HepG2 (cell line): Measurements from ENCODE around the gene ACE2. TPM values are rescaled to one million over a fixed set of nuclear protein-coding genes. Genes with fewer than 3 reads are reported as not detected.

Source experiments
- ATAC-seq: fragments of 200-7000 bp; cut with Tn5 transposase; 3 replicates; pipeline ENCODE4 v1.9.1; 2020; ENCODE audit warnings: mild to moderate bottlenecking, moderate library complexity
- BruUV-seq: library from RNA; stranded (reverse); fragments of 400-500 nt; replicated peaks from 2 replicates; lab custom pipeline; 2021; lab: Mats Ljungman, UMichigan
- CTCF ChIA-PET: fragments of 300-600 bp; formaldehyde crosslinking; extraction: SDS; loops from one replicate; lab custom pipeline; 2021; ENCODE audit warnings: low total read pairs, inconsistent platforms, low intra/inter-chr PET ratio; lab: Yijun Ruan, JAX
- POLR2A ChIA-PET: fragments of 350-600 bp; sonication (Branson Sonifier 250); formaldehyde crosslinking; loops from one replicate; lab custom pipeline; 2020; ENCODE audit warnings: antibody characterized with exemption, inconsistent platforms; lab: Yijun Ruan, JAX
- DNase-seq: peaks from one replicate; pipeline ENCODE4 v3.0.0-alpha.2; 2015; ENCODE audit warnings: low spot score
- FAIRE-seq: peaks from 3 replicates; lab custom pipeline; 2011; peaks lifted over from hg19 to GRCh38; lab: Jason Lieb, UNC
- H2AFZ ChIP-seq: one replicate; pipeline ENCODE4 v1.6.1; 2011; ENCODE audit warnings: low read length, inconsistent platforms
- H3K27ac ChIP-seq: fragments of 300-600 bp; 3 replicates; pipeline ENCODE4 v1.8.0; 2011; ENCODE audit warnings: mixed run types, mild to moderate bottlenecking, mixed read lengths, low read length, inconsistent platforms; ENCODE audit not compliant: insufficient read depth; ENCODE audit errors: extremely low read length
- H3K27me3 ChIP-seq, 2 experiments: fragments of 200-600 bp in 1 of 2; 2 replicates in 1 of 2; 3 replicates in 1 of 2; pipeline versions ENCODE4 v1.6.0 to v1.8.0; 2011; ENCODE audit warnings: low read length in 2 of 2, mild to moderate bottlenecking in 2 of 2, moderate library complexity in 2 of 2, inconsistent platforms in 1 of 2; ENCODE audit not compliant: insufficient read depth in 2 of 2, control insufficient read depth in 1 of 2
- H3K36me3 ChIP-seq, 2 experiments: fragments of 200-600 bp in 1 of 2; replicated peaks in 1 of 2; 2 replicates in 1 of 2; 3 replicates in 1 of 2; pipeline versions ENCODE4 v1.5.1 to v1.8.0; 2011; ENCODE audit warnings: low read length in 2 of 2, inconsistent platforms in 1 of 2; ENCODE audit not compliant: insufficient read depth in 2 of 2, control insufficient read depth in 1 of 2
- H3K4me1 ChIP-seq: 2 replicates; pipeline ENCODE4 v1.5.1; 2012; ENCODE audit warnings: low read length, inconsistent platforms; ENCODE audit not compliant: insufficient read depth
- H3K4me2 ChIP-seq: 2 replicates; pipeline ENCODE4 v1.6.0; 2011; ENCODE audit warnings: low read depth, low read length, inconsistent platforms
- H3K4me3 ChIP-seq, 3 experiments: fragments of 200-600 bp in 1 of 3; sonication (generic), shearing (Covaris generic) in 1 of 3; replicated peaks in 1 of 3; 2 replicates each; pipeline ENCODE4 v1.5.1; 2011 to 2016; ENCODE audit warnings: low read length in 3 of 3, inconsistent platforms in 2 of 3, low read depth in 2 of 3, mild to moderate bottlenecking in 2 of 3, control low read depth in 1 of 3, mixed read lengths in 1 of 3; ENCODE audit not compliant: insufficient read depth in 1 of 3
- H3K79me2 ChIP-seq: one replicate; pipeline ENCODE4 v1.6.1; 2011; ENCODE audit warnings: low read length, inconsistent platforms; ENCODE audit not compliant: insufficient read depth
- H3K9ac ChIP-seq: 2 replicates; pipeline ENCODE4 v1.6.0; 2011; ENCODE audit warnings: mild to moderate bottlenecking, low read depth, low read length, inconsistent platforms; ENCODE audit not compliant: insufficient read depth
- H3K9me3 ChIP-seq: 2 replicates; pipeline ENCODE4 v1.5.1; 2012; ENCODE audit warnings: mild to moderate bottlenecking, low read length
- H4K20me1 ChIP-seq: 2 replicates; pipeline ENCODE4 v1.6.0; 2011; ENCODE audit warnings: inconsistent platforms, mild to moderate bottlenecking, low read length, moderate library complexity; ENCODE audit not compliant: insufficient read depth
- ARID5B ChIP-seq: IDR thresholded peaks from 2 replicates; pipeline ENCODE4 v1.4.0; 2020; ENCODE audit warnings: mild to moderate bottlenecking, missing genetic modification reagents
- CENPBD1 ChIP-seq: sonication (generic); formaldehyde crosslinking; IDR thresholded peaks from 2 replicates; pipeline ENCODE4 v1.8.0; 2022; ENCODE audit warnings: missing genetic modification reagents, low read depth, mild to moderate bottlenecking, borderline replicate concordance
- FUBP1 ChIP-seq: sonication (generic); formaldehyde crosslinking; IDR thresholded peaks from 2 replicates; pipeline ENCODE4 v1.5.1; 2020; ENCODE audit warnings: missing genetic modification reagents, mild to moderate bottlenecking, borderline replicate concordance
- ISX ChIP-seq: sonication (generic); formaldehyde crosslinking; conservative IDR thresholded peaks from 2 replicates; pipeline ENCODE4 v1.5.0; 2020; ENCODE audit warnings: missing genetic modification reagents
- NFIC ChIP-seq: IDR thresholded peaks from 2 replicates; pipeline ENCODE4 v1.6.1; 2012; ENCODE audit warnings: mild to moderate bottlenecking, low read length, inconsistent platforms
- SOX13 ChIP-seq, 3 experiments: fragments of 450-650 bp in 1 of 3; sonication (generic) in 1 of 3; formaldehyde crosslinking in 1 of 3; IDR thresholded peaks in 2 of 3; conservative IDR thresholded peaks in 1 of 3; 2 replicates each; pipeline versions ENCODE4 v1.5.0 to v1.6.1; 2016 to 2020; ENCODE audit warnings: antibody characterized with exemption in 1 of 3, mild to moderate bottlenecking in 1 of 3, missing compliant biosample characterization in 1 of 3, missing genetic modification reagents in 1 of 3, moderate library complexity in 1 of 3
- ZBTB33 ChIP-seq: sonication (generic); formaldehyde crosslinking; IDR thresholded peaks from 2 replicates; pipeline ENCODE4 v1.4.0; 2020; ENCODE audit warnings: missing genetic modification reagents
- ZNF598 ChIP-seq: sonication (generic); formaldehyde crosslinking; IDR thresholded peaks from 2 replicates; pipeline ENCODE4 v1.5.1; 2020; ENCODE audit warnings: mild to moderate bottlenecking, missing genetic modification reagents, borderline replicate concordance
- ZNF619 ChIP-seq: sonication (generic); formaldehyde crosslinking; IDR thresholded peaks from 2 replicates; pipeline ENCODE4 v1.4.0; 2020; ENCODE audit warnings: mild to moderate bottlenecking, missing genetic modification reagents
- WGBS: methylation state at CpG from one replicate; pipeline ENCODE4 v1.1.6; 2017; ENCODE audit warnings: low lambda C conversion rate; 5-methylcytosine and 5-hydroxymethylcytosine counted together
- in situ Hi-C: cut with HindIII; loops from 2 replicates; pipeline ENCODE4 v1.10.0; 2017; ENCODE audit warnings: low pct_unique_long_range_greater_than_20kb; ENCODE audit not compliant: extremely low pct_ligation_motif_present
- intact Hi-C: fragments of 100-400 bp; cut with micrococcal nuclease; formaldehyde crosslinking; loops from one replicate; pipeline ENCODE4 v1.10.0; 2022; ENCODE audit not compliant: unreplicated experiment
- polyA plus RNA-seq, 8 experiments: library from polyadenylated mRNA; depleted of rRNA in 3 of 8; stranded (reverse) in 7 of 8; unstranded in 1 of 8; fragments of >200 nt; fragmentation: Illumina TruSeq in 4 of 8; extraction: Trizol in 4 of 8; gene quantifications; 2 replicates each; pipeline versions ENCODE4 v1.2.1 to v1.2.3, GENCODE V29; 2011 to 2016; ENCODE audit warnings: low read depth in 4 of 8, missing spikeins in 1 of 8, mixed read lengths in 1 of 8; ENCODE audit not compliant: insufficient read depth in 1 of 8
- total RNA-seq, 5 experiments: library from RNA; depleted of rRNA; stranded (reverse); fragments of >200 nt; fragmentation: Illumina TruSeq; extraction: Trizol; gene quantifications; 2 replicates each; pipeline ENCODE4 v1.2.3, GENCODE V29; 2016; ENCODE audit warnings: low read depth in 1 of 5

Gene ACE2
- total and polyA plus RNA-seq, 2 of the 13 experiments (the other 11 are each of a cell fraction or from before 2014, with no cell fraction given): 0.46 to 3.1 TPM

- Histone ChIP-seq H3K79me2 (no peaks in the 10 kb centered on the region), H3K9me3 (no peaks in the 10 kb centered on the region), H3K27me3 (no peaks in the 10 kb centered on the region), H3K27ac (no peak overlapping the region), H3K4me1 (no peaks in the 10 kb centered on the region), H3K36me3 (no peaks in the 10 kb centered on the region), H3K4me2 (no peak overlapping the region), H3K9ac (no peak overlapping the region), H4K20me1 (no peaks in the 10 kb centered on the region), H2AFZ (no peak overlapping the region), H3K4me3 (no peak overlapping the region)
- BruUV-seq: no TSS peak
- FAIRE-seq (no peak), ATAC-seq (no peak), DNase-seq (no peak)
- intact Hi-C loops (loop anchor here (10.0 kb wide), 1 partner anchor 149 kb away; the partner anchor contains the start of gene PIR), in situ Hi-C loops (no loop called here)
- TF ChIP-seq ZBTB33 (CRISPR knock-in tag) (no peak), NFIC (no peak), ZNF598 (CRISPR knock-in tag) (no peak), ZNF619 (CRISPR knock-in tag) (no peak), ISX (CRISPR knock-in tag) (no peak), FUBP1 (CRISPR knock-in tag) (no peak), SOX13 (IDR thresholded peaks at IDR 0.05) (no peak), SOX13 (CRISPR knock-in tag; conservative IDR thresholded peaks at IDR 0.05 in 1 of 2, IDR thresholded peaks at IDR 0.05 in 1 of 2) (no peak), ARID5B (CRISPR knock-in tag) (no peak), CENPBD1 (CRISPR knock-in tag) (no peak)
- POLR2A ChIA-PET: no interaction called here
- WGBS: 24% methylated on average over 7 of the region's 7 CpGs
- CTCF ChIA-PET: no interaction called here
These were observed 43.2 kb upstream of the ACE2 start for GRCh38 chrX:15643786-15644559.
